Natural killer cell (primary cell): ENCODE measurements around the gene HOXB6. TPM values are rescaled to one million over a fixed set of nuclear protein-coding genes. Genes with fewer than 3 reads are reported as not detected.

ENCODE experiments used
- ATAC-seq, 3 donors: fragments of 150-1000 bp in 2 of 3; fragments of 200-7000 bp in 1 of 3; cut with Tn5 transposase; 1 replicate in 1 of 3; 2 replicates in 2 of 3; pipeline ENCODE4 v1.10.0; 2021; ENCODE audit warnings: mild to moderate bottlenecking in 2 of 3, moderate library complexity in 2 of 3
- DNase-seq, 2 donors: peaks; one replicate each; pipeline versions ENCODE4 v3.0.0 to v3.0.0-alpha.2; 2013 to 2021; ENCODE audit warnings: mixed read lengths in 1 of 2
- H3K27ac ChIP-seq: one replicate; pipeline ENCODE4 v1.5.1; 2013; ENCODE audit warnings: mild to moderate bottlenecking, low read length
- H3K27me3 ChIP-seq: one replicate; pipeline ENCODE4 v1.6.1; 2013; ENCODE audit warnings: low read length; ENCODE audit not compliant: control insufficient read depth, insufficient read depth
- H3K36me3 ChIP-seq: one replicate; pipeline ENCODE4 v1.6.1; 2013; ENCODE audit warnings: low read length; ENCODE audit not compliant: control insufficient read depth, insufficient read depth
- H3K4me1 ChIP-seq: one replicate; pipeline ENCODE4 v1.6.1; 2013; ENCODE audit warnings: low read length; ENCODE audit not compliant: control insufficient read depth, insufficient read depth
- H3K4me3 ChIP-seq: one replicate; pipeline ENCODE4 v1.5.1; 2013; ENCODE audit warnings: low read length
- H3K9me3 ChIP-seq: one replicate; pipeline ENCODE4 v1.6.1; 2013; ENCODE audit warnings: low read length; ENCODE audit not compliant: control insufficient read depth, insufficient read depth
- H3K27ac Mint-ChIP-seq, 2 donors: one replicate each; pipeline ENCODE4 v1.8.0; 2022; ENCODE audit warnings: mild to moderate bottlenecking in 2 of 2, mixed read lengths in 2 of 2, moderate library complexity in 1 of 2
- H3K27me3 Mint-ChIP-seq, 2 donors: one replicate each; pipeline ENCODE4 v1.8.0; 2022; ENCODE audit warnings: low read depth in 2 of 2, mixed read lengths in 2 of 2
- H3K36me3 Mint-ChIP-seq: one replicate; pipeline ENCODE4 v1.8.0; 2022; ENCODE audit warnings: mixed read lengths
- H3K4me1 Mint-ChIP-seq, 2 donors: one replicate each; pipeline ENCODE4 v1.8.0; 2022; ENCODE audit warnings: mixed read lengths in 2 of 2
- H3K4me3 Mint-ChIP-seq: one replicate; pipeline ENCODE4 v1.8.0; 2022; ENCODE audit warnings: mild to moderate bottlenecking, moderate library complexity, mixed read lengths
- H3K9me3 Mint-ChIP-seq, 2 donors: one replicate each; pipeline ENCODE4 v1.8.0; 2022; ENCODE audit warnings: mixed read lengths in 2 of 2
- CTCF ChIP-seq: fragments of 200-600 bp; IDR thresholded peaks from one replicate; pipeline ENCODE4 v1.8.0; 2022; ENCODE audit warnings: antibody characterized with exemption
- WGBS: methylation state at CpG from one replicate; pipeline ENCODE4 v1.1.7; 2013; ENCODE audit warnings: missing lambda C conversion rate; ENCODE audit not compliant: insufficient coverage; 5-methylcytosine and 5-hydroxymethylcytosine counted together
- intact Hi-C: fragments of 100-400 bp; cut with micrococcal nuclease; formaldehyde crosslinking; loops from one replicate; pipeline ENCODE4 v1.14.2; 2022
- total RNA-seq, 4 donors: library from RNA; stranded (reverse); fragments of 120-200 nt in 1 of 4; gene quantifications; one replicate each; pipeline versions ENCODE4 v1.2.3 to v1.2.4, GENCODE V29; 2013 to 2022

The HOXB6 gene
- total RNA-seq, 3 donors from 2014 or later (not counting 1 experiment from before 2014, with no cell fraction given), result not detected

DNA sequence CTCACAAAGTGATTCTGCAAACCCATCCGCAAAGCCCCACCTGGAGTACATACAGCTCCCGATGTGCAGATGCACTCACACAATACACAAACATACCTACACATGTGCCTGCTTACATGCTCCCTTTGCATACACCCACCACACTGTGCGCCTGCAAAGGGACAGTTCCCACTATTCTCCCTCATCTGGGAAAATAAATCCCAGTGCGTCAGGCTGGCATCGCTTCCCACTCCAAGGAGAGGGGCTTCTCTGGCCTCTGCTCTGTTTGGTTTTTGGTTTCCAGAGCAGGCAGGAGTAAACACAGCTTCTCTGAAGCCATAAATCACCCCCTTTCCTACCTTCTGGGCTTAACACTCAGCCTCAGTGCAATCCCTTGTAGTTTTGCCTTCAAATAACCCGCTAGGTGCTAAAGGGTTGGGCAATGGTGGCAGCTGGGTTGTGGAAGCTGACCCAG, 41.4 kb downstream of the HOXB6 start:
- peak overlapping the region; percentile 57 for H3K4me3 Mint-ChIP-seq
- DNase-seq (no peak), ATAC-seq (no peak)
- Histone ChIP-seq H3K36me3 (no peaks in the 10 kb centered on the region), H3K4me3 (no peak overlapping the region), H3K9me3 (no peaks in the 10 kb centered on the region), H3K4me1 (peaks cover 16% of the 10 kb centered on the region), H3K27me3 (no peaks in the 10 kb centered on the region), H3K27ac (no peak overlapping the region)
- H3K27ac Mint-ChIP-seq, result no peak overlapping the region
- H3K36me3 Mint-ChIP-seq, result no peaks in the 10 kb centered on the region
- no peak for TF ChIP-seq CTCF
- WGBS, result 98% methylated on average over 5 of the region's 6 CpGs
- intact Hi-C loops, result no loop called here
- no peaks in the 10 kb centered on the region for H3K9me3 Mint-ChIP-seq
- H3K4me1 Mint-ChIP-seq, result peaks cover 15 to 17% of the 10 kb centered on the region in 2 donors
- H3K27me3 Mint-ChIP-seq, result peaks cover 0 to 6% of the 10 kb centered on the region in 2 donors

- peaks cover 16% of the 10 kb centered on the region for H3K4me1 ChIP-seq
- Mint-ChIP-seq H3K4me3 (no peak overlapping the region), H3K27ac (no peak overlapping the region), H3K36me3 (no peaks in the 10 kb centered on the region), H3K9me3 (no peaks in the 10 kb centered on the region), H3K4me1 (peaks cover 15 to 17% of the 10 kb centered on the region in 2 donors), H3K27me3 (peaks cover 0 to 7% of the 10 kb centered on the region in 2 donors)
- no peak overlapping the region for H3K4me3 ChIP-seq
- H3K36me3 ChIP-seq, result no peaks in the 10 kb centered on the region
- H3K27ac ChIP-seq, result no peak overlapping the region
- DNase-seq (no peak), ATAC-seq (no peak)
- no peak for TF ChIP-seq CTCF
- intact Hi-C loops, result no loop called here
- no peaks in the 10 kb centered on the region for H3K27me3 ChIP-seq
- no peaks in the 10 kb centered on the region for H3K9me3 ChIP-seq
- 87% methylated on average over 5 of the region's 5 CpGs for whole genome bisulfite sequencing
These were observed 41.9 kb downstream of the HOXB6 start for GRCh38 chr17:48562934-48563333.

GRCh38 chr17:48561884-48562810, 42.6 kb downstream of the HOXB6 start:
- peak overlapping the region; percentile 29 for H3K4me3 Mint-ChIP-seq
- ATAC-seq (peak; percentile 64 to 89 (median 78)), DNase-seq (peak in 1 of 2 donors; percentile 40)
- H3K4me1 ChIP-seq, result peaks cover 16% of the 10 kb centered on the region
- no peak overlapping the region for H3K4me3 ChIP-seq
- TF ChIP-seq CTCF, result no peak
- H3K27ac ChIP-seq, result no peak overlapping the region
- intact Hi-C loops, result no loop called here
- no peaks in the 10 kb centered on the region for H3K36me3 ChIP-seq
- WGBS, result 69% methylated on average over 13 of the region's 15 CpGs
- no peaks in the 10 kb centered on the region for H3K9me3 Mint-ChIP-seq
- no peaks in the 10 kb centered on the region for H3K9me3 ChIP-seq
- H3K27me3 Mint-ChIP-seq, result peaks cover 0 to 7% of the 10 kb centered on the region in 2 donors
- no peaks in the 10 kb centered on the region for H3K36me3 Mint-ChIP-seq
- peak overlapping the region; percentile 67 for H3K27ac Mint-ChIP-seq
- H3K4me1 Mint-ChIP-seq, result peaks cover 15 to 17% of the 10 kb centered on the region in 2 donors
- no peaks in the 10 kb centered on the region for H3K27me3 ChIP-seq
